ENCODE data around the gene ZNF579.
A peak's percentile ranks its signal among the peaks of the same experiment; 100 is the strongest.

GRCh38 chr19:55579766-55580621 is 654 bp downstream of the ZNF579 start:
- peak; percentile 32; the same call in 1 of the 2 replicates for TF ChIP-seq POLR2A (IDR thresholded peaks at IDR 0.05; ENCODE audit: low read length)
- no peak for TF ChIP-seq CTCF (IDR thresholded peaks at IDR 0.05)
- no peak for TF ChIP-seq BHLHE40 (IDR thresholded peaks at IDR 0.05; ENCODE audit: low read depth, low read length)
- no peak for TF ChIP-seq RAD21 (conservative IDR thresholded peaks at IDR 0.05 in 1 of 2, IDR thresholded peaks at IDR 0.05 in 1 of 2)
- TF ChIP-seq EP300 (IDR thresholded peaks at IDR 0.05) = no peak
- TF ChIP-seq JUN (IDR thresholded peaks at IDR 0.05) = no peak
- no peak for TF ChIP-seq MAX (IDR thresholded peaks at IDR 0.05)
- no peak for TF ChIP-seq FOSL2 (IDR thresholded peaks at IDR 0.05)
- no peak for TF ChIP-seq FOSL2 (CRISPR knock-in tag; IDR thresholded peaks at IDR 0.05)
- TF ChIP-seq CHD4 (IDR thresholded peaks at IDR 0.05; ENCODE audit: borderline replicate concordance) = no peak
- TF ChIP-seq ESRRA (IDR thresholded peaks at IDR 0.05; ENCODE audit: borderline replicate concordance, low read length) = no peak
- no peak for TF ChIP-seq MYC (IDR thresholded peaks at IDR 0.05; ENCODE audit: borderline replicate concordance, low read length)
- no peak for TF ChIP-seq CBX8 (IDR thresholded peaks at IDR 0.05)
- TF ChIP-seq ZSCAN20 (CRISPR knock-in tag; IDR thresholded peaks at IDR 0.05) = no peak
- no peak for TF ChIP-seq HMGXB4 (CRISPR knock-in tag; IDR thresholded peaks at IDR 0.05; ENCODE audit: borderline replicate concordance)

Data from A549 (cell line).